Measurements from ENCODE around the gene IQSEC1.

IQSEC1 gene

DNA sequence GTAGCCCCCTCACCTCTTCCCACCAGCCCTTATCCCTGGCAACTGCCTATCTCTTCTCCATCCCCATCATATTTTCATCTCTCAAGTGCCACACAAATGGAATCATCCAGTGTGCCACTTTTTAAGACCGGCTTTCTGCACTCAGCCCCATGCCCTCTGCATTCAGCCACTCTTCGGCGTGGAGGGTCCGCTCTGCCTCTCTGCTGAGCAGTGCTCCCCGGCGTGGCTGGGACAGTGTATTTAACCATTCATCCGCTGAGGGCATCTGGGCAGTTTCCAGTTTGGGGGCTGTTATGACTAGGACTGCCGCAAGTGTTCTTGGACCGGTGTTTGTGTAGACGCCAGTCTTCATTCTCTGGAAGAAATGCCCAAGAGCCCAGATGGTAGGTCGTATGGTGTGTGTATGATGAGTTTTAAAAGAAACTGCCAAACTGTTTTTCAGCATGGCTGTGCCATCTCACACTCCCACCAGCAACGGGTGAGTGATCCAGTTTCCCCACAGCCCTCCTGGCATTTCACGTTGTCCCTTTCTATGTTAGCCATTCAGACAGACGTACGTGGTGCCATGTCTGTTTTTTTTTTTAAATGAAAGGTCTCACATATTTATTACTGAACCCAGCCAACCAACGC is 20.9 kb downstream of the IQSEC1 start:
- no peak for FAIRE-seq
- TF ChIP-seq POLR2AphosphoS5 (IDR thresholded peaks at IDR 0.05; ENCODE audit: low read depth, low read length): no peak
- no peak for TF ChIP-seq TAF1 (IDR thresholded peaks at IDR 0.05; ENCODE audit: borderline replicate concordance, low read depth, low read length)
- no peak for TF ChIP-seq POLR2A (IDR thresholded peaks at IDR 0.05; ENCODE audit: low read depth, low read length)
- no peak for DNase-seq (ENCODE audit: insufficient read length)

DNA sequence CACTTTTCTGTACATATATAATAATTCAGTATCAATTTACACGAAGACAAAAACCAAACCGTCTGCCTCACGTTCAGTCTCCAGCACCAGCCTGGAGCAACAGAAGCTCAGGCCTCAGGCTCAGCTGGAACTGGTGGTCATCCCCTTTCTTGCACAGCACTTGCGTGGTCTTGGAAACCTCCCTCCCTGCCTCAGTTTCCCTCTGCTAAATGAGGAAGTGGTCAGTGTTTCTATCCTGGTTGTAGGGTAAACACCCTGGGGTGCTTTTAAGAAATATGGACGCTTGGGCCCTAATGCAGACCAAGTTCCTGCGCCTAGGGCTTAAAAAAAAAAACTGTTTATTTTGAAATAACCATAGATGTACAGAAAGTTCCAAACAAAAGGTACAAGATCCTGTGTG is 21.6 kb downstream of the IQSEC1 start:
- FAIRE-seq (no peak), DNase-seq (ENCODE audit: insufficient read length) (no peak)
- TF ChIP-seq TAF1 (IDR thresholded peaks at IDR 0.05; ENCODE audit: borderline replicate concordance, low read depth, low read length): no peak

DNA sequence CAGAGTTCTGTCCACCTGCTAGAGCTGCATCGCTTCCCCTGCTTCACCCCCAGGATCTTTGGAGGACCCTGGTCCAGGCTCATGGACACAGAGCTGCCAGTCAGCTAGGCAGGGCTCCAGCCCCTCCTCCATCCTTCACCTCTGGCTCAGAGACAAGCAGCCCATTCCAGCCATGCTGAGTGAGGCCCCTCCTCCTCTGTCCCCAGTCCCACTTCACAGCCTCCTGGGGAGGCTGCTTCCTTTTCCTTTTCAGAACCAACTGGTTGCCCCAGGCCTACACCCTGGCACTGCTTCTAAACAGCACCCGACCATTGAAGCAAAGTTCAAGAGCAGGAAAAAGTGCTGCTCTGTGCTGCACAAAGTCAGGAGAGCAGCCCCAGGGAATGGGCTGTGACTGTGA is 22.2 kb downstream of the IQSEC1 start:
- TF ChIP-seq TAF1 (IDR thresholded peaks at IDR 0.05; ENCODE audit: borderline replicate concordance, low read depth, low read length) (no peak), POLR2AphosphoS5 (IDR thresholded peaks at IDR 0.05; ENCODE audit: low read depth, low read length) (no peak), POLR2A (IDR thresholded peaks at IDR 0.05; ENCODE audit: low read depth, low read length) (no peak)
- DNase-seq (ENCODE audit: insufficient read length): no peak
- no peak for FAIRE-seq

DNA sequence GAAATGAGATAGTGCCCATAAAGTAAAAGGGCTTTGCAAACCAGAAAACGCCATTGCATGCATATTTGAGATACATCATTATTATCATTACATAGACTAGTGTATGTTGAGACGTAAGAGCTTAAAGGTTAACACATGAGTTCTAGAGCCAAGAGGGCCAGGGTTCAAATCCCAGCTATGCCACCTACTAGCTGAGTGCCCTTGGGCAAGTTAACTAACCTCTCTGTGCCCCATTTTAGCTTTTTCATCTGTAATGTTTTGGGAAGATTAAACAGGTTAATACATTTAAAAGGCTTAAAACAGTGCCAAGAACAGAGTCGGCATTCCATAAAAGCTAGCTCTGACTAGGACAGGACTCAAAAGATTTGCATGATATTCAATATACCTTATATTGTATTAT is 22.8 kb downstream of the IQSEC1 start:
- no peak for FAIRE-seq
- TF ChIP-seq POLR2AphosphoS5 (IDR thresholded peaks at IDR 0.05; ENCODE audit: low read depth, low read length) (no peak), POLR2A (IDR thresholded peaks at IDR 0.05; ENCODE audit: low read depth, low read length) (no peak), TAF1 (IDR thresholded peaks at IDR 0.05; ENCODE audit: borderline replicate concordance, low read depth, low read length) (no peak)
- no peak for DNase-seq (ENCODE audit: insufficient read length)

GRCh38 chr3:13049400-13049799 is 23.8 kb downstream of the IQSEC1 start:
- no peak for DNase-seq (ENCODE audit: insufficient read length)
- no peak for FAIRE-seq
- TF ChIP-seq POLR2A (IDR thresholded peaks at IDR 0.05; ENCODE audit: low read depth, low read length) (no peak), POLR2AphosphoS5 (IDR thresholded peaks at IDR 0.05; ENCODE audit: low read depth, low read length) (no peak), TAF1 (IDR thresholded peaks at IDR 0.05; ENCODE audit: borderline replicate concordance, low read depth, low read length) (no peak)

- FAIRE-seq (no peak), DNase-seq (ENCODE audit: insufficient read length) (no peak)
- no peak for TF ChIP-seq TAF1 (IDR thresholded peaks at IDR 0.05; ENCODE audit: borderline replicate concordance, low read depth, low read length)
- no peak for TF ChIP-seq POLR2A (IDR thresholded peaks at IDR 0.05; ENCODE audit: low read depth, low read length)
Observed at GRCh38 chr3:13047296-13048165, 25.7 kb downstream of the IQSEC1 start.

GRCh38 chr3:13046569-13047274 is 26.5 kb downstream of the IQSEC1 start:
- DNase-seq (ENCODE audit: insufficient read length) (no peak), FAIRE-seq (no peak)
- TF ChIP-seq TAF1 (IDR thresholded peaks at IDR 0.05; ENCODE audit: borderline replicate concordance, low read depth, low read length) (no peak), POLR2A (IDR thresholded peaks at IDR 0.05; ENCODE audit: low read depth, low read length) (no peak), POLR2AphosphoS5 (IDR thresholded peaks at IDR 0.05; ENCODE audit: low read depth, low read length) (no peak)

DNA sequence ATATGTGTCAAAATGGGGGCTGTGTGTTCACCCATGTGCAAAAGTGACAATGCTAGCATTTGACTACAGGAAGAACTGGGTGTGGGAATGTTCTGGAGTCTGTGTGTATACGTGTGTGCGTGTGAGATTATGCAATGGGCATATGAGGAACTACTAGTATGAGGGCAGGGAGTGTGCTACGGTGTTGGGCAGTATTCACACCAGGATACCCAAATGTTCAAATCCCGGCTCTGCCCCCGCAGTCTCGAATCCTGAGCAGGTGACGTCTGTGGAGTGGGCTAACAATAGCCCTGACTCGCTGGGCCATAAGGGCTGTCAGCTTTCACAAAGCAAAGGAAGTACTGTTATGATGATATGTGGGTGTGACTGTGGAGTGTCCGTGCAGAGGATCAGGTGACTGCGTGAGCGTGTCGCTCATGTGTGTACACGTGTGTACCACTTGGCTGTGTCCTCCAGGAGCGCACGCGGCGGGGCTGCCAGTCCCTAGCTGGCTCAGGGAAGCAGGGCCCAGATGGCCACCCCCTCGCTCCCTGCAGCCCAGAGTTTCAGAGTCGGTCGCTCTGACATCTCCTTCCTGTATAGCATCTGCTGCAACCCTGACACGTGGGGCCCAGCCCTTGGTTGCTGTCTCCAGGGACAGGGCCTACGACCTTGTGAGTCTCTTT is 27.2 kb downstream of the IQSEC1 start:
- TF ChIP-seq POLR2AphosphoS5 (IDR thresholded peaks at IDR 0.05; ENCODE audit: low read depth, low read length): no peak
- TF ChIP-seq POLR2A (IDR thresholded peaks at IDR 0.05; ENCODE audit: low read depth, low read length): no peak
- FAIRE-seq (peak; percentile 99), DNase-seq (ENCODE audit: insufficient read length) (peak; percentile 73)

- no peak for FAIRE-seq
Observed at GRCh38 chr3:13045241-13045903, 27.9 kb downstream of the IQSEC1 start.

DNA sequence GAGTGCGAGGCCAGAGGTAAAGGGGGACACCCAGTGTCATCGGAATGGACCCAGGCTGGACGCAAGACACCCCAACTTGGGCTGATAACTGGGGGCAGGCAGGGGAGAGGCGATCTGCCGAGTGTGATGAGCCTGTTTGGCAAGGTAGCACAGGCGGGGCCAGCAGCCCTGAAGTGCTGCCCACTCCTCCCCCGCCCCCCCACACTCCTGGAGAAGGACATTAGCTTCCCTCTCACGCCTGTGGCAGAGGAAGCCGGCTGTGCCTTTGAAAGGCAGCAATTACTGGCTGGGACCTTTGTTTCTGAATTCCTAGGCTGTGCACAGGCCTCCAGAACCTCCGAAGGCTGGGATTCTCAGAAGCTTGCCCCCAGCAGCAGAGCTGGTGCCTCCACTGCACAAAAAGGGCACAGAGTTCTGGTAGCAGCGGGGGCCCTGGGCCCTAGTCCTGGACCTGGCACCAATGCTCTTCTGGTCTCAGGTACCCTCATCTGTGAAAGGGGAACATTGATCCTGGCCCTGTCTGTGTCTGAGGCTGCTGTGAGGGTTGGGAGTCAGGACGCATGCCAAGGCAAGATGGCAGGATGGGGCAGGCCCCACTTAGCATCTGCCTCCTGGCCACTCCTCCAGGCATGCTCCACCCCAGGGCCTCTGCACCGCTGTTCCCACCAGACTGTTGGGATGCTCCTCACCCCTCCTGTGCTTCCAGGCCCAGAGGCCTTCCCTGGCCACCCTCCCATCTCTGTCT is 28.6 kb downstream of the IQSEC1 start:
- FAIRE-seq (no peak), DNase-seq (ENCODE audit: insufficient read length) (no peak)
- no peak for TF ChIP-seq POLR2A (IDR thresholded peaks at IDR 0.05; ENCODE audit: low read depth, low read length)
- no peak for TF ChIP-seq POLR2AphosphoS5 (IDR thresholded peaks at IDR 0.05; ENCODE audit: low read depth, low read length)

More at GRCh38 chr3:13045241-13045903, 27.9 kb downstream of the IQSEC1 start:
- no peak for DNase-seq (ENCODE audit: insufficient read length)
- no peak for TF ChIP-seq POLR2A (IDR thresholded peaks at IDR 0.05; ENCODE audit: low read depth, low read length)
- no peak for TF ChIP-seq TAF1 (IDR thresholded peaks at IDR 0.05; ENCODE audit: borderline replicate concordance, low read depth, low read length)
- no peak for TF ChIP-seq POLR2AphosphoS5 (IDR thresholded peaks at IDR 0.05; ENCODE audit: low read depth, low read length)

Measured in GM12892 (cell line).